Fibroblast of skin of left quadriceps (primary cell): Measurements from ENCODE around the gene BMERB1.
"Not testable (repeated sequence)": the region's sequence is repeated elsewhere in the genome, so short reads cannot be mapped to it uniquely, and the experiment has no call there.

ENCODE experiments used
- DNase-seq, 2 experiments: peaks; one replicate each; pipeline ENCODE4 v3.0.0-alpha.2; 2013; ENCODE audit warnings: low read depth in 2 of 2

Gene BMERB1

GRCh38 chr16:15425861-15426260, 8.5 kb upstream of the BMERB1 start:
- no peak for DNase-seq

GRCh38 chr16:15426796-15427195, 7.6 kb upstream of the BMERB1 start:
- no peak for DNase-seq

GRCh38 chr16:15427648-15428239, 6.6 kb upstream of the BMERB1 start:
- peak; percentile 76 to 83 for DNase-seq

GRCh38 chr16:15430884-15431283, 3.5 kb upstream of the BMERB1 start:
- DNase-seq, result not testable (repeated sequence)

- DNase-seq, result no peak
These were observed 336 bp upstream of the BMERB1 start for GRCh38 chr16:15434079-15434424.

- DNase-seq, result no peak
These were observed 952 bp downstream of the BMERB1 start for GRCh38 chr16:15435216-15435864.

- DNase-seq, result no peak
These were observed 4.7 kb downstream of the BMERB1 start for GRCh38 chr16:15439102-15439501.

GRCh38 chr16:15439521-15439920, 5.1 kb downstream of the BMERB1 start:
- no peak for DNase-seq

- DNase-seq, result no peak
These were observed 6.5 kb downstream of the BMERB1 start for GRCh38 chr16:15440852-15441251.

GRCh38 chr16:15442140-15442539, 7.8 kb downstream of the BMERB1 start:
- not testable (repeated sequence) for DNase-seq

GRCh38 chr16:15443753-15444152, 9.4 kb downstream of the BMERB1 start:
- DNase-seq, result no peak

- no peak for DNase-seq
These were observed 9.9 kb downstream of the BMERB1 start for GRCh38 chr16:15444264-15444663.

GRCh38 chr16:15445450-15445849, 11.1 kb downstream of the BMERB1 start:
- no peak for DNase-seq

- DNase-seq, result no peak
These were observed 12.5 kb downstream of the BMERB1 start for GRCh38 chr16:15446901-15447300.

GRCh38 chr16:15450624-15451023, 16.2 kb downstream of the BMERB1 start:
- no peak for DNase-seq

GRCh38 chr16:15451098-15451731, 16.8 kb downstream of the BMERB1 start:
- DNase-seq, result no peak

GRCh38 chr16:15452246-15452855, 18.0 kb downstream of the BMERB1 start:
- DNase-seq, result no peak

GRCh38 chr16:15453296-15453695, 18.9 kb downstream of the BMERB1 start:
- DNase-seq, result not testable (repeated sequence)

- not testable (repeated sequence) for DNase-seq
These were observed 20.5 kb downstream of the BMERB1 start for GRCh38 chr16:15454933-15455332.

- no peak for DNase-seq
These were observed 23.0 kb downstream of the BMERB1 start for GRCh38 chr16:15457400-15457799.

GRCh38 chr16:15457958-15458357, 23.6 kb downstream of the BMERB1 start:
- no peak for DNase-seq

GRCh38 chr16:15459791-15460190, 25.4 kb downstream of the BMERB1 start:
- no peak for DNase-seq

- no peak for DNase-seq
These were observed 26.2 kb downstream of the BMERB1 start for GRCh38 chr16:15460601-15461000.
